Loucy (cell line): ENCODE measurements around the gene PSPN.

Source experiments
- H2AFZ ChIP-seq: fragments of 200-600 bp; sonication (generic); 2 replicates; pipeline ENCODE4 v1.6.0; 2016; ENCODE audit warnings: antibody characterized with exemption, mild to moderate bottlenecking, low read length, moderate library complexity
- H3F3A ChIP-seq: fragments of 200-600 bp; 2 replicates; pipeline ENCODE4 v1.6.0; 2016; ENCODE audit warnings: antibody characterized with exemption, low read depth, mild to moderate bottlenecking
- H3K27me3 ChIP-seq: fragments of 200-600 bp; sonication (generic); 2 replicates; pipeline ENCODE4 v1.6.1; 2014; ENCODE audit warnings: low read length, mild to moderate bottlenecking; ENCODE audit not compliant: insufficient read depth, poor library complexity, severe bottlenecking
- H3K36me3 ChIP-seq: fragments of 200-600 bp; sonication (generic); 2 replicates; pipeline ENCODE4 v1.6.1; 2016; ENCODE audit warnings: low read length; ENCODE audit not compliant: insufficient read depth
- H3K4me1 ChIP-seq: fragments of 200-600 bp; sonication (generic); 2 replicates; pipeline ENCODE4 v1.5.1; 2014; ENCODE audit warnings: low read length, mild to moderate bottlenecking; ENCODE audit not compliant: insufficient read depth, poor library complexity, severe bottlenecking
- H3K4me2 ChIP-seq: fragments of 200-600 bp; sonication (generic); 2 replicates; pipeline ENCODE4 v1.6.0; 2014; ENCODE audit warnings: antibody characterized with exemption, low read length, low read depth, mild to moderate bottlenecking; ENCODE audit not compliant: poor library complexity, severe bottlenecking
- H3K4me3 ChIP-seq: fragments of 200-600 bp; sonication (generic); 2 replicates; pipeline ENCODE4 v1.5.1; 2014; ENCODE audit warnings: low read length, mild to moderate bottlenecking, mixed read lengths; ENCODE audit not compliant: poor library complexity, severe bottlenecking
- H3K79me2 ChIP-seq: fragments of 200-600 bp; sonication (generic); 2 replicates; pipeline ENCODE4 v1.6.1; 2014; ENCODE audit warnings: low read length; ENCODE audit not compliant: insufficient read depth
- H3K9ac ChIP-seq: fragments of 200-600 bp; sonication (generic); 2 replicates; pipeline ENCODE4 v1.6.0; 2014; ENCODE audit warnings: mild to moderate bottlenecking, low read depth, low read length, moderate library complexity; ENCODE audit not compliant: poor library complexity, severe bottlenecking
- H3K9me2 ChIP-seq: fragments of 200-600 bp; sonication (generic); replicated peaks from 2 replicates; pipeline ENCODE4 v1.6.1; 2016; ENCODE audit warnings: low read depth, low read length, mixed read lengths
- H3K9me3 ChIP-seq: fragments of 200-600 bp; sonication (generic); 2 replicates; pipeline ENCODE4 v1.6.1; 2014; ENCODE audit warnings: mild to moderate bottlenecking, antibody characterized with exemption, low read length, low read depth; ENCODE audit not compliant: insufficient read depth
- H4K20me1 ChIP-seq: fragments of 200-600 bp; sonication (generic); 2 replicates; pipeline ENCODE4 v1.6.0; 2014; ENCODE audit warnings: antibody characterized with exemption, low read length, mild to moderate bottlenecking; ENCODE audit not compliant: insufficient read depth, poor library complexity, severe bottlenecking
- CTCF ChIP-seq: fragments of 200-600 bp; sonication (generic); conservative IDR thresholded peaks from 2 replicates; pipeline ENCODE4 v1.5.1; 2014; ENCODE audit warnings: mild to moderate bottlenecking, antibody characterized with exemption, low read length
- EZH2phosphoT487 ChIP-seq: fragments of 200-600 bp; IDR thresholded peaks from 2 replicates; pipeline ENCODE4 v1.6.1; 2018; ENCODE audit warnings: antibody characterized with exemption, mild to moderate bottlenecking, moderate library complexity, borderline replicate concordance

The PSPN gene

DNA sequence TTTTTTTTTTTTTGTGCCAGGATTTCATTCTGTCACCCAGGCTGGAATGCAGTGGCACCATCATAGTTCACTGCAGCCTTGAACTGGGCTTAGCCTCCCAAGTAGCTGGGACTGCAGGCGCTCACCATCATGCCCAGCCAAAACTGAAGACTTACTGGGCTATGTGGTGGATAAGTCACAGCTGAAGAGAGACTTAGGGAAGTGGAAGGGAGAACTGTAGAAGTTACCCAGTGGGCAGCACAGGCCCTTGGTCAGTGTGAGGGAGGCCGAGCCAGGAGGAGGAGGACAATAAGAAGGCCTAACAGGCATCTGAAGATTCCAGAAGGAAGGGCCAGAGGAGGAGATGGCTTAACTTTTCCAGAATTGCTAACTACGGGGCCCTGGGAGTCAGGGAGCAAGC lies 4.0 kb upstream of the PSPN start:
- Histone ChIP-seq H2AFZ (no peak overlapping the region), H4K20me1 (peaks cover under 1% of the 10 kb centered on the region), H3K36me3 (peaks cover 39% of the 10 kb centered on the region; the same call in 1 of the 2 replicates)

DNA sequence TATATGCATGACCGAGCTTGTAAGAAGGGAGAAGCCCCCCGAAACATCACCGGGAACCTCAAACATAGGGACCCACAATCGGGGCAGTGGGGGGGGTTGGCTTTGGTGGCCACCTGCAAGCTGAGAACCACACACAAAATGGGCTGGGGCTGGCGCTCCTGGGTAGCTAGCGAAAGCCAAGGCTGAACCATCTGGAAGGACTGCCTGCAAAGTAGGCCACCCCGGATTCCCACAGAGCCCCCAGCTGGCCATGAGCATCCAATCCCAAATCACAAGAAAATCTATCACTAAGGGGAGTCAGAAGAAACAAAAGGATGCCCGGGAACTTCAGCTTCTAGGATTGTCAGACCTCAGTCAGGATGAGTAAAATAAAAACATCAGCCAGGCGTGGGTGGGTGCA lies 2.8 kb upstream of the PSPN start:
- H3K9me2 ChIP-seq = no peaks in the 10 kb centered on the region
- TF ChIP-seq EZH2phosphoT487 (no peak), CTCF (no peak)
- no peak overlapping the region for H3K4me2 ChIP-seq
- H3K27me3 ChIP-seq = no peaks in the 10 kb centered on the region
- no peaks in the 10 kb centered on the region for H3F3A ChIP-seq
- H3K9ac ChIP-seq = no peak overlapping the region
- no peak overlapping the region for H3K4me3 ChIP-seq
- H3K36me3 ChIP-seq = peaks cover 38% of the 10 kb centered on the region; the same call in 1 of the 2 replicates
- H3K9me3 ChIP-seq = no peaks in the 10 kb centered on the region
- H3K4me1 ChIP-seq = peaks cover 5% of the 10 kb centered on the region
- H2AFZ ChIP-seq = no peak overlapping the region
- no peaks in the 10 kb centered on the region for H3K79me2 ChIP-seq
- peaks cover 11% of the 10 kb centered on the region for H4K20me1 ChIP-seq

More for the DNA sequence above, 4.0 kb upstream of the PSPN start:
- no peak overlapping the region for H3K4me2 ChIP-seq
- no peaks in the 10 kb centered on the region for H3K9me2 ChIP-seq
- no peak overlapping the region for H3K9ac ChIP-seq
- H3K27me3 ChIP-seq = no peaks in the 10 kb centered on the region
- H3K9me3 ChIP-seq = no peaks in the 10 kb centered on the region
- H3K4me3 ChIP-seq = no peak overlapping the region
- no peaks in the 10 kb centered on the region for H3K4me1 ChIP-seq
- H3K79me2 ChIP-seq = no peaks in the 10 kb centered on the region
- TF ChIP-seq EZH2phosphoT487 = no peak
- no peak for TF ChIP-seq CTCF
- H3F3A ChIP-seq = no peaks in the 10 kb centered on the region

DNA sequence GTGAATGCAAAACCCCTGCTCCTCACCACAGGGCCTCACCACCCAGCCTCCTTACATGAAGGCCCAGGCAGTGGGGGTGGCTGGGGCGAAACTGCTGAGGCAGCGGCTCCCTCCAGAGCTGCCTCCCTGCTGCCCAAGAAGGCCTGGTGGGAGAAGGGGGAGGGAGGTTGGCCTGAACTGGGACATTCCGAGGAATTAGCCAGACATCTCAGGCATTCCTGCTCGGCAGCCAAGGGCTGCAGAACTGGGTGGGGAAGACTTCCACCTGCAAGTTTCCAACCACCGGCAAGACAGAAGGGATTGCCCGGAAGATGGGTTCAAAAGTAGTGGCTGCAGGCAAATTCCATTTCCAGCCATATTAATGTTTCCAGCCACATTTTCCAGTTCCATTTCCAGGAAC lies 2.3 kb upstream of the PSPN start:
- Histone ChIP-seq H2AFZ (no peak overlapping the region), H3K36me3 (peaks cover 34% of the 10 kb centered on the region; the same call in 1 of the 2 replicates), H3K27me3 (no peaks in the 10 kb centered on the region), H4K20me1 (peaks cover 12% of the 10 kb centered on the region), H3K4me1 (peaks cover 6% of the 10 kb centered on the region), H3K79me2 (no peaks in the 10 kb centered on the region), H3K4me3 (no peak overlapping the region), H3K9ac (no peak overlapping the region), H3K9me3 (no peaks in the 10 kb centered on the region), H3K9me2 (no peaks in the 10 kb centered on the region), H3K4me2 (no peak overlapping the region), H3F3A (no peaks in the 10 kb centered on the region)
- no peak for TF ChIP-seq CTCF
- TF ChIP-seq EZH2phosphoT487 = no peak
